22Rv1 (cell line): ENCODE results near the gene LRRD1.

Source experiments
- CTCF ChIP-seq: fragments of 450-650 bp; IDR thresholded peaks from 2 replicates; pipeline ENCODE4 v1.5.1; 2017; ENCODE audit warnings: mild to moderate bottlenecking
- ZFX ChIP-seq: fragments of 450-650 bp; IDR thresholded peaks from 2 replicates; pipeline ENCODE4 v1.6.1; 2017; ENCODE audit warnings: antibody characterized with exemption, borderline replicate concordance

- TF ChIP-seq CTCF: no peak
- no peak for TF ChIP-seq ZFX
Observed at GRCh38 chr7:92228100-92228499, 49.2 kb upstream of the LRRD1 start.
